Nephron progenitor cell (in vitro differentiated cells): Measurements from ENCODE around the gene CCDC86.

Experiments used
- DNase-seq: peaks from one replicate; pipeline ENCODE4 v3.0.0; 2021
- H3K27ac Mint-ChIP-seq: 2 replicates; pipeline ENCODE4 v1.8.0; 2021; ENCODE audit warnings: mild to moderate bottlenecking, moderate library complexity, mixed read lengths
- H3K27me3 Mint-ChIP-seq: 2 replicates; pipeline ENCODE4 v1.8.0; 2021; ENCODE audit warnings: mild to moderate bottlenecking, low read depth, mixed read lengths; ENCODE audit not compliant: poor library complexity
- H3K36me3 Mint-ChIP-seq: 2 replicates; pipeline ENCODE4 v1.8.0; 2021; ENCODE audit warnings: low read depth, mixed read lengths
- H3K4me1 Mint-ChIP-seq: 2 replicates; pipeline ENCODE4 v1.8.0; 2021; ENCODE audit warnings: mixed read lengths
- H3K4me3 Mint-ChIP-seq: 2 replicates; pipeline ENCODE4 v1.8.0; 2021; ENCODE audit warnings: mild to moderate bottlenecking, moderate library complexity, mixed read lengths
- H3K9me3 Mint-ChIP-seq: 2 replicates; pipeline ENCODE4 v1.8.0; 2021; ENCODE audit warnings: mild to moderate bottlenecking, moderate library complexity, mixed read lengths
- CTCF ChIP-seq: fragments of 200-600 bp; sonication (generic); IDR thresholded peaks from 2 replicates; pipeline ENCODE4 v1.5.0; 2021; ENCODE audit warnings: antibody characterized with exemption

Gene CCDC86

DNA sequence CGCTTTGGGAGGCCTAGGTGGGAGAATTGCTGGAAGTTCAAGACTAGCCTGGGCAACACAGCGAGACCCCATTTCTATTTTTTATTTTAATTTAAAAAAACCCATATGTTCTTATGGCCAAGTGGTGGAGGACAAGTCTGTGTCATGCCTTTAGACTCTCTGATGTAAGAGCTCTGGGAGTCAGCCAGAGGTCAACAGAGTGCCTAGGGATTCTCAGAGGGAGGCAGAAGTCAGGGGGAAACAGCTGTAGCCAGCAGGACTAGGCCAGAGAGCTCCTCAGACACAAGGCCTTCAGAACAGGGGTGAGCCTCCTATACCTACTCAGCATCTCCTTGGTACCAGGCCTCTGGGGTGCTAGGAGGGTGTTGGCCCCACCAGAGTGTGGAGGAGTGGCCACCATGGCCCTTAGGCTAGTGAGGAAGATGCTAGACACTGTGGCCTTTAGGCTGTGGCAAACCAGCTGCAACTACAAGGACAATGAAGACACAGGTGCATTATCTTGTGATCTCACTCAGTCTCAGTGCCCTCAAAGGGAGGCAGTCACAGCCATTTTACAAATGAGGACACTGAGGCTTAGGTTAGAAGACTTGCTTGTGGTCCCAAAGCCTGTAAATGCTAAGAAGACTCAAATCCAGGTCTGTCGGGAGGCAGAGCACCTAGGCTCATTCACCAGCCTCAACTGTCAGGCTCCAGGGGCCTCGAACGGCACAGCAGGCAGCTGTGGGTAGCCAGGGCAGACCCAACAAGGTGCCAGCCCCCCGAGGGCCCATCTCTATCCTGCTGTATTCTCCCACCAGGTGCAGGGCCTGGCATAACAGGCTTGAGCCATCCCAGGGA is 30.4 kb downstream of the CCDC86 start:
- H3K27ac Mint-ChIP-seq: no peak overlapping the region
- H3K27me3 Mint-ChIP-seq: no peaks in the 10 kb centered on the region
- H3K9me3 Mint-ChIP-seq: no peaks in the 10 kb centered on the region
- TF ChIP-seq CTCF: no peak
- DNase-seq: no peak
- peaks cover 27% of the 10 kb centered on the region for H3K4me1 Mint-ChIP-seq
- no peaks in the 10 kb centered on the region for H3K36me3 Mint-ChIP-seq
- H3K4me3 Mint-ChIP-seq: no peak overlapping the region

DNA sequence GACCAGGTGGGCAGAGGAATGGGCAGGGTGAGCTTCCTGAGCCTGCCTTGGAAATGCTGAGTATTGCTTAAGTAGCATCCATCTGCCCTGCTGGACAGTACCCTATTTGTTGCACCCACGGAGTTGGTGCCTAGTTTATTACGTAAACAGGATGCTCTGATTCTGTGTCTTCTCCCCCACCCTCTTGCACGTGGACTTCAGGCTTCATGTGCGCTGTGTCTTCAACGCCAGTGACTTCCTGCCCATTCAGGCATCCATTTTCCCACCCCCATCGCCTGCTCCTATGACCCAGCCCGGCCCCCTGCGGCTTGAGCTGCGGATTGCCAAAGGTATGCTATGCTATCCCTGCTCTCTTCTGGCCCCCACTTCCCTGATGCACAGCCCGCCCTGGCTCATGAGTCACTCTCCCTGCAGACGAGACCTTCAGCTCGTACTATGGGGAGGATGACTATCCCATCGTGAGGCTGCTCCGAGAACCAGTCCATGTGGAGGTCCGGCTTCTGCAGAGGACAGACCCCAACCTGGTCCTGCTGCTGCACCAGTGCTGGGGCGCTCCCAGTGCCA is 31.1 kb downstream of the CCDC86 start:
- H3K4me3 Mint-ChIP-seq: no peak overlapping the region
- DNase-seq: no peak
- peaks cover 7% of the 10 kb centered on the region for H3K36me3 Mint-ChIP-seq
- peaks cover 34% of the 10 kb centered on the region for H3K4me1 Mint-ChIP-seq
- no peak overlapping the region for H3K27ac Mint-ChIP-seq
- no peak for TF ChIP-seq CTCF
- no peaks in the 10 kb centered on the region for H3K9me3 Mint-ChIP-seq
- H3K27me3 Mint-ChIP-seq: no peaks in the 10 kb centered on the region

GRCh38 chr11:60873533-60873932 is 31.6 kb downstream of the CCDC86 start:
- Mint-ChIP-seq H3K36me3 (peaks cover 8% of the 10 kb centered on the region), H3K27me3 (no peaks in the 10 kb centered on the region), H3K9me3 (no peaks in the 10 kb centered on the region), H3K4me3 (no peak overlapping the region), H3K4me1 (peaks cover 37% of the 10 kb centered on the region), H3K27ac (no peak overlapping the region)
- no peak for TF ChIP-seq CTCF
- DNase-seq: no peak

- DNase-seq: no peak
- Mint-ChIP-seq H3K9me3 (no peaks in the 10 kb centered on the region), H3K27me3 (no peaks in the 10 kb centered on the region), H3K27ac (no peak overlapping the region), H3K36me3 (peaks cover 8% of the 10 kb centered on the region), H3K4me3 (no peak overlapping the region), H3K4me1 (peaks cover 45% of the 10 kb centered on the region)
- TF ChIP-seq CTCF: no peak
Observed at GRCh38 chr11:60874421-60875365, 32.8 kb downstream of the CCDC86 start.

DNA sequence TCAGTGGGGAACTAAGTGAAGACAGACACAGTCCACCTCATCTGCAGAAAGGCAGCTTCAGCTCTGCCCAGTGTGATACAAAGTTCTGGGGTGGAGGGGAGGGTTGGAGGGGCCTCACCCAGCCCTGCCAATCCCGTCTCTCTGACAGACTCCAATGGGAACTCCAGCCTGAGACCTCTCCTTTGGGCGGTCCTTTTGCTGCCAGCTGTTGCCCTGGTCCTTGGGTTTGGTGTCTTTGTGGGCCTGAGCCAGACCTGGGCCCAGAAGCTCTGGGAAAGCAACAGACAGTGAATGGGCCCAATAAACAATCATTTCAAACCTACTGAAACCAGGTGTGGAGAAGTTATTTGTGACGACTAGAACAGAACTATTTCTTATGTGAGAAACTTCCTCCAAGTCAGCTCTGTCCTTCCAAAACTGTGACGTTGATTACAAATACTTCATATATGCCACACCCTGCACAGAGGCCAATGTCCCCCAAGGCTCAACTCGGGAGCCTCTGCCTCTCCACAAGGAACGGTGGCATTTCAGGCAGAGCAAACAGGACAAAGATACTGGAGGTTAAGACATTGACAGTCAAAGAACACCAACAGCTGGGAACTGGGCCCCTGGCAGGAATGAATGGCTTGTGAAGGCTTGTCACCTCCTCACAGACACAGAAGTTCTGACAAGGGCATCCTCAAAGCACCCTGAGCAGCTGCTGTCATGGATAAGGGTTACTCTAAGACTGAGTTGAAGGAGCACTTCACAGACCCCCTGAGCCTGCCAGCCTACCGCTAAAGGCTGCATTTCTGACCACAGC is 33.7 kb downstream of the CCDC86 start:
- no peak for TF ChIP-seq CTCF
- H3K4me3 Mint-ChIP-seq: no peak overlapping the region

More for the DNA sequence above, 33.7 kb downstream of the CCDC86 start:
- H3K9me3 Mint-ChIP-seq: no peaks in the 10 kb centered on the region
- no peak overlapping the region for H3K27ac Mint-ChIP-seq
- DNase-seq: no peak
- H3K27me3 Mint-ChIP-seq: no peaks in the 10 kb centered on the region
- peaks cover 8% of the 10 kb centered on the region for H3K36me3 Mint-ChIP-seq
- peaks cover 54% of the 10 kb centered on the region for H3K4me1 Mint-ChIP-seq
